A549 (cell line): ENCODE results near the gene FCHSD1. TPM values are rescaled to one million over a fixed set of nuclear protein-coding genes. Genes with fewer than 3 reads are reported as not detected.
A peak's percentile ranks its signal among the peaks of the same experiment; 100 is the strongest.

Experiments
- BHLHE40 ChIP-seq: IDR thresholded peaks from 2 replicates; pipeline ENCODE4 v1.6.1; 2012; ENCODE audit warnings: low read depth, low read length, inconsistent platforms
- CBX2 ChIP-seq: fragments of 200-600 bp; sonication (generic); IDR thresholded peaks from 2 replicates; pipeline ENCODE4 v1.6.1; 2016; ENCODE audit warnings: low read depth, mild to moderate bottlenecking, borderline replicate concordance
- CBX8 ChIP-seq: fragments of 200-600 bp; sonication (generic); IDR thresholded peaks from 2 replicates; pipeline ENCODE4 v1.6.1; 2016
- CEBPB ChIP-seq, 2 experiments: fragments of >200 bp in 1 of 2; sonication (Bioruptor Twin) in 1 of 2; formaldehyde crosslinking in 1 of 2; IDR thresholded peaks; 2 replicates each; pipeline ENCODE4 v1.6.1; 2012 to 2016
- E2F6 ChIP-seq: IDR thresholded peaks from 2 replicates; pipeline ENCODE4 v1.6.1; 2012; ENCODE audit warnings: low read depth, borderline replicate concordance
- EHF ChIP-seq: fragments of 250-450 bp; sonication (Bioruptor Pico); IDR thresholded peaks from 2 replicates; pipeline ENCODE4 v1.5.0; 2020; ENCODE audit warnings: mild to moderate bottlenecking
- ELK1 ChIP-seq: fragments of 150-350 bp; IDR thresholded peaks from 2 replicates; pipeline ENCODE4 v1.6.1; 2014; ENCODE audit warnings: low read depth, mild to moderate bottlenecking, low read length
- EP300 ChIP-seq, 2 experiments: fragments of >200 bp; sonication (Bioruptor Twin); formaldehyde crosslinking; IDR thresholded peaks; 2 replicates in 1 of 2; 3 replicates in 1 of 2; pipeline ENCODE4 v1.6.1; 2016 to 2017
- FOXS1 ChIP-seq: fragments of 250-450 bp; sonication (Bioruptor Pico); IDR thresholded peaks from 2 replicates; pipeline ENCODE4 v1.5.0; 2020; ENCODE audit warnings: mild to moderate bottlenecking, moderate library complexity
- HDAC2 ChIP-seq: fragments of 200-600 bp; sonication (generic); IDR thresholded peaks from 2 replicates; pipeline ENCODE4 v1.6.1; 2016
- HOXB13 ChIP-seq: fragments of 250-450 bp; sonication (Bioruptor Pico); IDR thresholded peaks from 2 replicates; pipeline ENCODE4 v1.5.0; 2020; ENCODE audit warnings: low read depth, mild to moderate bottlenecking, moderate library complexity
- PHF8 ChIP-seq: fragments of 200-600 bp; sonication (generic); IDR thresholded peaks from 2 replicates; pipeline ENCODE4 v1.6.1; 2016; ENCODE audit warnings: low read depth, mild to moderate bottlenecking, antibody characterized with exemption, moderate library complexity, borderline replicate concordance
- RAD21 ChIP-seq, 2 experiments: fragments of >200 bp in 1 of 2; sonication (Bioruptor Twin) in 1 of 2; formaldehyde crosslinking in 1 of 2; IDR thresholded peaks in 1 of 2; conservative IDR thresholded peaks in 1 of 2; 2 replicates in 1 of 2; 3 replicates in 1 of 2; pipeline ENCODE4 v1.6.1; 2012 to 2018; ENCODE audit warnings: inconsistent platforms in 1 of 2
- RARB ChIP-seq: fragments of 250-450 bp; sonication (Bioruptor Pico); IDR thresholded peaks from 2 replicates; pipeline ENCODE4 v1.8.0; 2021; ENCODE audit warnings: mild to moderate bottlenecking, moderate library complexity
- REST ChIP-seq: fragments of 200-600 bp; sonication (generic); IDR thresholded peaks from 2 replicates; pipeline ENCODE4 v1.6.1; 2016; ENCODE audit warnings: antibody characterized with exemption, mild to moderate bottlenecking, moderate library complexity
- RFX5 ChIP-seq: fragments of 450-650 bp; IDR thresholded peaks from 2 replicates; pipeline ENCODE4 v1.7.1; 2014; ENCODE audit warnings: antibody characterized with exemption, mild to moderate bottlenecking, moderate library complexity
- TFCP2L1 ChIP-seq: fragments of 250-450 bp; sonication (Bioruptor Pico); IDR thresholded peaks from 2 replicates; pipeline ENCODE4 v1.5.0; 2021; ENCODE audit warnings: mild to moderate bottlenecking
- TP53 ChIP-seq: fragments of 250-450 bp; sonication (Bioruptor Pico); IDR thresholded peaks from 2 replicates; pipeline ENCODE4 v1.5.0; 2021; ENCODE audit warnings: mild to moderate bottlenecking, moderate library complexity
- USF2 ChIP-seq: fragments of 450-650 bp; IDR thresholded peaks from 2 replicates; pipeline ENCODE4 v1.6.1; 2014; ENCODE audit warnings: antibody characterized with exemption
- ZFP36 ChIP-seq: fragments of 450-650 bp; IDR thresholded peaks from 2 replicates; pipeline ENCODE4 v1.6.1; 2014; ENCODE audit warnings: borderline replicate concordance; ENCODE audit not compliant: partially characterized antibody
- ZSCAN20 ChIP-seq: fragments of 250-450 bp; sonication (Bioruptor Pico); IDR thresholded peaks from 2 replicates; pipeline ENCODE4 v1.8.0; 2022; ENCODE audit warnings: mild to moderate bottlenecking, moderate library complexity
- polyA plus RNA-seq, 4 experiments: library from polyadenylated mRNA; depleted of rRNA in 3 of 4; stranded (reverse); fragments of >200 nt; fragmentation: RNase III in 1 of 4; extraction: RNeasy Plus Mini Kit Qiagen cat#74134 plus additional on column Dnase treatment in 1 of 4; gene quantifications; 2 replicates in 3 of 4; 3 replicates in 1 of 4; pipeline ENCODE4 v1.2.3, GENCODE V29; 2011 to 2017
- TF ChIP-seq, protein P1 (sequence below): fragments of >200 bp; sonication (Bioruptor Twin); formaldehyde crosslinking; IDR thresholded peaks from 3 replicates; pipeline ENCODE4 v1.6.1; 2016
- TF ChIP-seq, protein P2 (sequence below): fragments of 250-450 bp; sonication (Bioruptor Pico); IDR thresholded peaks from 2 replicates; pipeline ENCODE4 v1.5.0; 2020; ENCODE audit warnings: low read depth, mild to moderate bottlenecking, moderate library complexity
- TF ChIP-seq, protein P3 (sequence below): IDR thresholded peaks from 2 replicates; pipeline ENCODE4 v1.6.1; 2012
- TF ChIP-seq, protein P4 (sequence below): fragments of 250-450 bp; sonication (Bioruptor Pico); IDR thresholded peaks from 2 replicates; pipeline ENCODE4 v1.5.0; 2021; ENCODE audit warnings: mild to moderate bottlenecking, moderate library complexity, borderline replicate concordance

The FCHSD1 gene
- polyA plus RNA-seq, 2 of the 4 experiments (the other 2 are of a cell fraction): 12.2 to 14.5 TPM

DNA sequence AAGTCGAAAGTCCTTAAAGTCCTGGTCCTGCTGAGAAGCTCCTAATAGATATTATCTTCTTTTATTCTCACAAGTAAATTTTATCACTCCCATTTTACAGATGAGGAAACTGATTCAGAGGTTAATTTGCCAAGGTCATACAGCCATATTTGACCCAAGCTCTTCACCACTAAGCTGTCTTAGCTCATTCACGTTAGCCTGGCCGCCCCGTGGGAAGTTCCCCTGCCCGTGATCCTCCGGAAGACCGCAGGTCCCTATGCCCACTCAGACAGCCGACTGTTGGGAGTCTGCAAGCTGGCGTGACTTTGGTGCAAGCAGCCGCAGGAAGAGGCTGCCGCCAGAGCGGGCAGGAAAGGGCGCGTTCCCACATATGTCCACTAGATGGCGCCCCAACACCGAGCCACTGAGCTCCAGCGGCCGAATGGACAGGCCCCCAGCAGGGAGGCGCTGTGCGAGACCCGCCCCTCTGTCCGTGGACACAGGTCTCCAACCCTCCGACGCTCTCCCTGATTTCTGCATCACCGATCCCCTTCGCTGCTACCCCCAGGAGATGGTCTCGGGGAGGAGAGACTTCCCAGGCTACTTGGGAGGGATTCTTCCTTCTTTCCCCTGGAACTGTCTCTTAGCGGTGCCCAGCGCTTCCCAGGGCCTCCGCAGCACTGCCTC lies 40.8 kb upstream of the FCHSD1 start (continued):
- TF ChIP-seq RARB (CRISPR knock-in tag) (no peak), ELK1 (no peak), REST (no peak), HOXB13 (CRISPR knock-in tag) (no peak), EHF (CRISPR knock-in tag) (no peak), HDAC2 (0 out of 2 replicates have a peak, but pooled peaks have one; percentile 38), TFCP2L1 (CRISPR knock-in tag) (no peak), ZFP36 (no peak), CBX8 (no peak), PHF8 (no peak), CEBPB (IDR thresholded peaks at IDR 0.05) (no peak), E2F6 (no peak), FOXS1 (CRISPR knock-in tag) (no peak), RAD21 (conservative IDR thresholded peaks at IDR 0.05 in 1 of 2, IDR thresholded peaks at IDR 0.05 in 1 of 2) (peak; percentile 95 to 99), CBX2 (no peak), TP53 (CRISPR knock-in tag) (no peak), BHLHE40 (no peak), USF2 (no peak), RFX5 (no peak), ZSCAN20 (CRISPR knock-in tag) (no peak), EP300 (IDR thresholded peaks at IDR 0.05) (no peak)
- TF ChIP-seq, protein P1, sequence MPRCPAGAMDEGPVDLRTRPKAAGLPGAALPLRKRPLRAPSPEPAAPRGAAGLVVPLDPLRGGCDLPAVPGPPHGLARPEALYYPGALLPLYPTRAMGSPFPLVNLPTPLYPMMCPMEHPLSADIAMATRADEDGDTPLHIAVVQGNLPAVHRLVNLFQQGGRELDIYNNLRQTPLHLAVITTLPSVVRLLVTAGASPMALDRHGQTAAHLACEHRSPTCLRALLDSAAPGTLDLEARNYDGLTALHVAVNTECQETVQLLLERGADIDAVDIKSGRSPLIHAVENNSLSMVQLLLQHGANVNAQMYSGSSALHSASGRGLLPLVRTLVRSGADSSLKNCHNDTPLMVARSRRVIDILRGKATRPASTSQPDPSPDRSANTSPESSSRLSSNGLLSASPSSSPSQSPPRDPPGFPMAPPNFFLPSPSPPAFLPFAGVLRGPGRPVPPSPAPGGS: no peak
- TF ChIP-seq, protein P2, sequence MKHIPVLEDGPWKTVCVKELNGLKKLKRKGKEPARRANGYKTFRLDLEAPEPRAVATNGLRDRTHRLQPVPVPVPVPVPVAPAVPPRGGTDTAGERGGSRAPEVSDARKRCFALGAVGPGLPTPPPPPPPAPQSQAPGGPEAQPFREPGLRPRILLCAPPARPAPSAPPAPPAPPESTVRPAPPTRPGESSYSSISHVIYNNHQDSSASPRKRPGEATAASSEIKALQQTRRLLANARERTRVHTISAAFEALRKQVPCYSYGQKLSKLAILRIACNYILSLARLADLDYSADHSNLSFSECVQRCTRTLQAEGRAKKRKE (CRISPR knock-in tag): no peak
- TF ChIP-seq, protein P3, sequence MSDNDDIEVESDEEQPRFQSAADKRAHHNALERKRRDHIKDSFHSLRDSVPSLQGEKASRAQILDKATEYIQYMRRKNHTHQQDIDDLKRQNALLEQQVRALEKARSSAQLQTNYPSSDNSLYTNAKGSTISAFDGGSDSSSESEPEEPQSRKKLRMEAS: peak; percentile 25; the same call in 1 of the 2 replicates
- TF ChIP-seq, protein P4, sequence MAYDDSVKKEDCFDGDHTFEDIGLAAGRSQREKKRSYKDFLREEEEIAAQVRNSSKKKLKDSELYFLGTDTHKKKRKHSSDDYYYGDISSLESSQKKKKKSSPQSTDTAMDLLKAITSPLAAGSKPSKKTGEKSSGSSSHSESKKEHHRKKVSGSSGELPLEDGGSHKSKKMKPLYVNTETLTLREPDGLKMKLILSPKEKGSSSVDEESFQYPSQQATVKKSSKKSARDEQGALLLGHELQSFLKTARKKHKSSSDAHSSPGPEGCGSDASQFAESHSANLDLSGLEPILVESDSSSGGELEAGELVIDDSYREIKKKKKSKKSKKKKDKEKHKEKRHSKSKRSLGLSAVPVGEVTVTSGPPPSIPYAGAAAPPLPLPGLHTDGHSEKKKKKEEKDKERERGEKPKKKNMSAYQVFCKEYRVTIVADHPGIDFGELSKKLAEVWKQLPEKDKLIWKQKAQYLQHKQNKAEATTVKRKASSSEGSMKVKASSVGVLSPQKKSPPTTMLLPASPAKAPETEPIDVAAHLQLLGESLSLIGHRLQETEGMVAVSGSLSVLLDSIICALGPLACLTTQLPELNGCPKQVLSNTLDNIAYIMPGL (CRISPR knock-in tag): no peak
